22Rv1 (cell line): Measurements from ENCODE around the gene OR9A4.

ENCODE experiments used
- CTCF ChIP-seq: fragments of 450-650 bp; IDR thresholded peaks from 2 replicates; pipeline ENCODE4 v1.5.1; 2017; ENCODE audit warnings: mild to moderate bottlenecking
- ZFX ChIP-seq: fragments of 450-650 bp; IDR thresholded peaks from 2 replicates; pipeline ENCODE4 v1.6.1; 2017; ENCODE audit warnings: antibody characterized with exemption, borderline replicate concordance

- TF ChIP-seq CTCF = no peak
- no peak for TF ChIP-seq ZFX
These were observed 38.8 kb upstream of the OR9A4 start for GRCh38 chr7:141877365-141877764.
